ENCODE data around the gene FBXO38.

GRCh38 chr5:148393390-148393741 is 9.6 kb downstream of the FBXO38 start:
- no peak for TF ChIP-seq RAD21 (IDR thresholded peaks at IDR 0.05; ENCODE audit: low read depth)
- TF ChIP-seq EZH2 (IDR thresholded peaks at IDR 0.05) = no peak
- TF ChIP-seq EZH2phosphoT487 (IDR thresholded peaks at IDR 0.05; ENCODE audit: borderline replicate concordance) = no peak
- no peak for TF ChIP-seq POLR2A (IDR thresholded peaks at IDR 0.05; ENCODE audit: borderline replicate concordance, extremely low read depth, insufficient read depth, insufficient read length)
- no peak for TF ChIP-seq CTCF (IDR thresholded peaks at IDR 0.05 in 2 of 3, conservative IDR thresholded peaks at IDR 0.05 in 1 of 3; ENCODE audit: borderline replicate concordance in 1 of 3, insufficient read depth in 1 of 3, low read depth in 2 of 3, low read length in 2 of 3)
- TF ChIP-seq, protein P1, sequence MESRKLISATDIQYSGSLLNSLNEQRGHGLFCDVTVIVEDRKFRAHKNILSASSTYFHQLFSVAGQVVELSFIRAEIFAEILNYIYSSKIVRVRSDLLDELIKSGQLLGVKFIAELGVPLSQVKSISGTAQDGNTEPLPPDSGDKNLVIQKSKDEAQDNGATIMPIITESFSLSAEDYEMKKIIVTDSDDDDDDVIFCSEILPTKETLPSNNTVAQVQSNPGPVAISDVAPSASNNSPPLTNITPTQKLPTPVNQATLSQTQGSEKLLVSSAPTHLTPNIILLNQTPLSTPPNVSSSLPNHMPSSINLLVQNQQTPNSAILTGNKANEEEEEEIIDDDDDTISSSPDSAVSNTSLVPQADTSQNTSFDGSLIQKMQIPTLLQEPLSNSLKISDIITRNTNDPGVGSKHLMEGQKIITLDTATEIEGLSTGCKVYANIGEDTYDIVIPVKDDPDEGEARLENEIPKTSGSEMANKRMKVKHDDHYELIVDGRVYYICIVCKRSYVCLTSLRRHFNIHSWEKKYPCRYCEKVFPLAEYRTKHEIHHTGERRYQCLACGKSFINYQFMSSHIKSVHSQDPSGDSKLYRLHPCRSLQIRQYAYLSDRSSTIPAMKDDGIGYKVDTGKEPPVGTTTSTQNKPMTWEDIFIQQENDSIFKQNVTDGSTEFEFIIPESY (IDR thresholded peaks at IDR 0.05; ENCODE audit: extremely low read depth, insufficient replicate concordance, low read length) = no peak
- no peak for TF ChIP-seq POLR2AphosphoS5 (IDR thresholded peaks at IDR 0.05; ENCODE audit: low read depth, low read length)
- no peak for TF ChIP-seq ATF3 (IDR thresholded peaks at IDR 0.05)
- TF ChIP-seq, protein P2, sequence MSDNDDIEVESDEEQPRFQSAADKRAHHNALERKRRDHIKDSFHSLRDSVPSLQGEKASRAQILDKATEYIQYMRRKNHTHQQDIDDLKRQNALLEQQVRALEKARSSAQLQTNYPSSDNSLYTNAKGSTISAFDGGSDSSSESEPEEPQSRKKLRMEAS (IDR thresholded peaks at IDR 0.05) = no peak
- no peak for TF ChIP-seq ZNF274 (IDR thresholded peaks at IDR 0.05; ENCODE audit: low read depth, low read length)
- no peak for TF ChIP-seq SRF (IDR thresholded peaks at IDR 0.05; ENCODE audit: low read depth)
- TF ChIP-seq YY1 (IDR thresholded peaks at IDR 0.05; ENCODE audit: extremely low read depth, insufficient replicate concordance, low read depth, low read length) = no peak
- no peak for TF ChIP-seq CEBPB (IDR thresholded peaks at IDR 0.05; ENCODE audit: low read depth)

All from HCT116 (cell line).